Hippocampal formation (tissue), 2 donors: ENCODE measurements around the gene MSLN.
A peak's percentile ranks its signal among the peaks of the same experiment; 100 is the strongest.

Experiments
- DNase-seq, 2 donors: peaks; one replicate each; lab custom pipeline; 2025; lab: John Stamatoyannopoulos, UW

The MSLN gene

GRCh38 chr16:722835-723633 is 37.5 kb upstream of the MSLN start:
- no peak for DNase-seq

- DNase-seq, result no peak
Measured at GRCh38 chr16:723695-724094, 36.8 kb upstream of the MSLN start.

GRCh38 chr16:724188-725040 is 36.1 kb upstream of the MSLN start:
- DNase-seq, result no peak

GRCh38 chr16:725041-725376 is 35.5 kb upstream of the MSLN start:
- no peak for DNase-seq

- DNase-seq, result no peak
Measured at GRCh38 chr16:725463-726187, 34.9 kb upstream of the MSLN start.

- no peak for DNase-seq
Measured at GRCh38 chr16:726188-726437, 34.4 kb upstream of the MSLN start.

GRCh38 chr16:726438-727290 is 33.9 kb upstream of the MSLN start, which contains the start of the genes CCDC78 and HAGHL:
TSS of gene CCDC78 (minus strand) at chr16:726443. CDS start at chr16:726367, 76 bp downstream.
TSS of gene HAGHL (plus strand) at chr16:727106. CDS start at chr16:727510, 404 bp downstream.
- peak; percentile 26 to 58 for DNase-seq

- DNase-seq, result no peak
Measured at GRCh38 chr16:727291-727977, 33.1 kb upstream of the MSLN start.

- DNase-seq, result peak in 1 of 2 donors; percentile 47
Measured at GRCh38 chr16:728131-728889, 32.2 kb upstream of the MSLN start.

GRCh38 chr16:728890-729744 is 31.4 kb upstream of the MSLN start:
- DNase-seq, result no peak

- no peak for DNase-seq
Measured at GRCh38 chr16:729768-730665, 30.5 kb upstream of the MSLN start.

- DNase-seq, result no peak
Measured at GRCh38 chr16:730666-731509, 29.6 kb upstream of the MSLN start.

GRCh38 chr16:732332-732731 is 28.2 kb upstream of the MSLN start:
- no peak for DNase-seq

GRCh38 chr16:732936-733335 is 27.6 kb upstream of the MSLN start:
- no peak for DNase-seq

- DNase-seq, result no peak
Measured at GRCh38 chr16:733382-734207, 26.9 kb upstream of the MSLN start.

GRCh38 chr16:734208-734980 is 26.1 kb upstream of the MSLN start:
- DNase-seq, result no peak
